ENCODE measurements around the gene TCHH. TPM values are rescaled to one million over a fixed set of nuclear protein-coding genes. Genes with fewer than 3 reads are reported as not detected.
"Not testable (repeated sequence)": the region's sequence is repeated elsewhere in the genome, so short reads cannot be mapped to it uniquely, and the experiment has no call there.

The TCHH gene
- total RNA-seq, 2 experiments from 2014 or later: 0.08 TPM; not detected in 1

DNA sequence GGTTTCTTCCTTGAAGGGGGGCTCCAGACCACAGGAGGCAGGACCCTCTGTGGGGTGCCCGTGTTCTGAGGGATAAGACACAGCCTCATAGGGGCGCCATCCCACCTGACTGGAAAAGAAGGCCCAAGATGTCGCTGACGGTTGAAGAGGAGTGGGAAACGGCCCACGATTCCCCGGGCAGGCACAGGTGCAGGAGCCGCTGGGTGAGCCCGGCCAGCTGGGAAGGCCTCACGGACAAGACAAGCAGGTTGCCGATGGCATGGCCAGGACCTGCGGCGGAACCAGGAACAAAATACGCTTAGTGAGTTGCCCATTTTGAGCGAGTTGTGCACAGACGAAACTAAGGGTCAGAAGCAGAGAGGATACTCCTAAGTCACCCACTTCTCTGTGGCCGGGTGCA lies 34.8 kb downstream of the TCHH start:
- H3K27ac Mint-ChIP-seq; ATAC-seq; POLR2A ChIA-PET; H3K4me3 Mint-ChIP-seq; H3K36me3 Mint-ChIP-seq (ENCODE audit: low read depth); DNase-seq; H3K9me3 Mint-ChIP-seq (ENCODE audit: insufficient read depth); H3K4me1 Mint-ChIP-seq (ENCODE audit: low read depth); CTCF ChIA-PET: not testable (repeated sequence)
- H3K27me3 Mint-ChIP-seq (ENCODE audit: low read depth): peaks cover 11% of the 10 kb centered on the region

DNA sequence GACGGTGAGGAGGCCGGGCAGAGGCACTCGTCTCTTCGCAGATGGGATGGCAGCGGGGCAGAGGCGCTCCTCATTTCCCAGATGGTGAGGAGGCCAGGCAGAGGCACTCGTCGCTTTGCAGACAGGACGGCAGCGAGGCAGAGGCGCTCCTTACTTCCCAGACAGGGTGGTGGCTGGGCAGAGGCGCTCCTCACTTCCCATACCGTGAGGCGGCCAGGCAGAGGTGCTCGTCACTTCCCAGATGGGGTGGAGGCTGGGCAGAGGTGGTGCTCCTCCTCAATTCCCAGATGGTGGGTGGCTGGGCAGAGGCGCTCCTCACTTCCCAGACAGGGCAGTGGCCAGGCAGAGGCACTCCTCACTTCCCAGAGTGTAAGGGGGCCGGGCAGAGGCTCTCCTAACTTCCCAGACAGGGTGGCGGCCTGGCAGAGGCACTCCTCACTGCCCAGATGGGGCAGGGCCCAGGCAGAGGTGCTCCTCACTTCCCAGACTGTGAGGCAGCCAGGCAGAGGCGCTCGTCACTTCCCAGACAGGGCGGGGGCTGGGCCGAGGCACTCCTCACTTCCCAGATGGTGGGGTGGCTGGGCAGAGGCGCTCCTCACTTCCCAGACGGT lies 36.3 kb downstream of the TCHH start:
- Mint-ChIP-seq H3K36me3 (ENCODE audit: low read depth) (no peaks in the 10 kb centered on the region), H3K4me3 (no peak overlapping the region), H3K27me3 (ENCODE audit: low read depth) (peaks cover 15% of the 10 kb centered on the region), H3K27ac (no peak overlapping the region), H3K4me1 (ENCODE audit: low read depth) (no peaks in the 10 kb centered on the region), H3K9me3 (ENCODE audit: insufficient read depth) (no peaks in the 10 kb centered on the region)
- ChIA-PET POLR2A (no interaction called here), CTCF (no interaction called here)
- no peak for ATAC-seq
- no peak for DNase-seq

DNA sequence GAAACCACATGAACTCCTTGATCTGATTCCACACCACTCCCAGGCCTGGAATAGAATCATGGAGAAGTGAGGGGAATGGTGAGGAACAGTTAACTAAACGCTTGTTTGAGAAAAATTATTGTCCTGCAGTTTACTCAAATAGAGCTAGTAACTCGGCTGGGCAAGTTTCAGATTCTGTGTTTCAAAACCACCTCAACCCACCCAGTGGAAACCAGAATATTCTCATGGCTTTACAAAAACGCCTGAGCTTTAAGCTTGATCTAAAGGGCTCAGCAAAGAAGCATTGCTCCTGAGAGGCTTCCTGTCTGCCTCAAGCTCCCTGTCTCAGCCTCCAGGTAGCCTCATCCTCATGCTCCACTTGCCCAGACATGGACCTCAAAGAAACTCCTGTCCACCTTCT lies 42.9 kb downstream of the TCHH start:
- DNase-seq (no peak), ATAC-seq (no peak)
- POLR2A ChIA-PET: no interaction called here
- Mint-ChIP-seq H3K36me3 (ENCODE audit: low read depth) (no peaks in the 10 kb centered on the region), H3K27ac (no peak overlapping the region), H3K9me3 (ENCODE audit: insufficient read depth) (no peaks in the 10 kb centered on the region), H3K27me3 (ENCODE audit: low read depth) (peaks cover 38% of the 10 kb centered on the region), H3K4me1 (ENCODE audit: low read depth) (no peaks in the 10 kb centered on the region), H3K4me3 (no peak overlapping the region)
- CTCF ChIA-PET: no interaction called here

DNA sequence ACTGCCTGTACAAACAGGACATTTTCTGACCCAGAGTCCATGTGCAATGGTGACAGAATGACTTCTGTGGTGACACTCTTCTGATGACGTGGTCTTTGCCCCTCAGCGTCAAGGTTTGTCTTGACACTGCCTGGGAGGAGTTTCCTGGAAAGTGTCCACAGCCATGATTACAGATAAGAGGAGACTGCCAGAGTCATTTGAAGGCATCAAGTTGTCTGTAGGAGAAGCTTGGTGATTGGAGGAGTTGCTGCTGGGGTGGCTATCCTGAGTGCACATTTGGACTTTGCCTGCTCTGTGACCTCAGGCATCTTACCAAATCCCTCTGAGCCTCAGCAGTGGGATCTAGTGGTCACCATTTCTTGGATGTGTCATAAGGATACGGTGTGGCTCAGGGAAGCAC lies 44.1 kb downstream of the TCHH start:
- Mint-ChIP-seq H3K9me3 (ENCODE audit: insufficient read depth) (no peaks in the 10 kb centered on the region), H3K4me1 (ENCODE audit: low read depth) (no peaks in the 10 kb centered on the region), H3K36me3 (ENCODE audit: low read depth) (no peaks in the 10 kb centered on the region), H3K27ac (no peak overlapping the region), H3K4me3 (no peak overlapping the region), H3K27me3 (ENCODE audit: low read depth) (peaks cover 42% of the 10 kb centered on the region)
- ChIA-PET POLR2A (interaction anchor here (0.8 kb wide), 1 partner anchor 103 kb away, joined by 3 read pairs; no protein-coding TSS in a partner anchor), CTCF (no interaction called here)
- no peak for ATAC-seq
- DNase-seq: no peak

DNA sequence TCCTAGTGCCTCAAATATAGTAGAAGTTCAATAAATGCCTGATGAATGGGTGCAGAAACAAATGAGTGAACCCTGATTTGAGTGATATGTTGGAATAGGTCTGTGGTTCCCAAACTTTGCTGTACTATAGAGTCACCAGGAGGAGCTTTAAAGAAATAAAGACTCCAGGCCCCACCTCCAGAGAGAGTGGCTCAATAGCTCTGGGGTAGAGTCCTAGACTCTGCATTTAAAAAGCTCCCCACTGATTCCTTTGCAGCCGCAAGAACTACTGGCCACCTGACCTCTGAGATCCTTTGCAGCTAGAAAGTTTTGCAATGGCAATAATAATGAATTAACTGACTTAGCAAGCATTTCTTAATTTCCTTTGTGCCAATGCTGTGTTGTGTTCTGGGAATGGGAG lies 47.3 kb downstream of the TCHH start:
- no peak for ATAC-seq
- ChIA-PET CTCF (interaction anchor here (0.9 to 1.5 kb wide), 4 partner anchors 15 to 391 kb away, joined by 3 to 5 read pairs (median 4); no protein-coding TSS in a partner anchor), POLR2A (no interaction called here)
- H3K4me1 Mint-ChIP-seq (ENCODE audit: low read depth): no peaks in the 10 kb centered on the region
- H3K9me3 Mint-ChIP-seq (ENCODE audit: insufficient read depth): no peaks in the 10 kb centered on the region
- H3K36me3 Mint-ChIP-seq (ENCODE audit: low read depth): no peaks in the 10 kb centered on the region
- peaks cover 40% of the 10 kb centered on the region for H3K27me3 Mint-ChIP-seq (ENCODE audit: low read depth)
- no peak overlapping the region for H3K27ac Mint-ChIP-seq
- no peak overlapping the region for H3K4me3 Mint-ChIP-seq
- no peak for DNase-seq

- Mint-ChIP-seq H3K27ac (no peak overlapping the region), H3K4me3 (no peak overlapping the region), H3K9me3 (ENCODE audit: insufficient read depth) (no peaks in the 10 kb centered on the region), H3K27me3 (ENCODE audit: low read depth) (peaks cover 40% of the 10 kb centered on the region), H3K4me1 (ENCODE audit: low read depth) (no peaks in the 10 kb centered on the region), H3K36me3 (ENCODE audit: low read depth) (no peaks in the 10 kb centered on the region)
- CTCF ChIA-PET: no interaction called here
- ATAC-seq: no peak
- POLR2A ChIA-PET: no interaction called here
- DNase-seq: no peak
These were observed 48.1 kb downstream of the TCHH start for GRCh38 chr1:152067150-152067549.

DNA sequence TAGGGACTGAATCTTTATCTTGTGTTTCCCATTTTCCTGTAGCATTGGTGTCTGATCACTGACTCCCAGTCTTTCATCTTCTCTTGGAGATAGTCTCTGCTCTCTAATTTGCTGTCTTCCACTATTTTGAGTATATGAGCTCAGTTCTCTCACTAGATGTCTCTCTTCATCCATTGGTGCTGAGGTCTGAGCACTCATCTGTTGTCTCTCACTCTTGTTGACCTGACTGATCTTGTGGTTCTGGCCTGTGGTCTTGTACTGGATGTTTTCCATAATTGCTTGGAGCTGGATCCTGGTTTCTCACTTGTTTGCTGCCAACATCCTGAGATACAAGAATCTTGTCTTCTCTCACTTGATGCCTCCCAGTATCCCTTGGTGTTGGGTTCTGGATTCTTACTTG lies 53.3 kb downstream of the TCHH start:
- Mint-ChIP-seq H3K4me3 (no peak overlapping the region), H3K4me1 (ENCODE audit: low read depth) (no peaks in the 10 kb centered on the region), H3K36me3 (ENCODE audit: low read depth) (no peaks in the 10 kb centered on the region), H3K27me3 (ENCODE audit: low read depth) (peaks cover 24% of the 10 kb centered on the region), H3K9me3 (ENCODE audit: insufficient read depth) (no peaks in the 10 kb centered on the region), H3K27ac (no peak overlapping the region)
- POLR2A ChIA-PET: no interaction called here
- CTCF ChIA-PET: interaction anchor here (0.9 kb wide), 1 partner anchor 119 kb away, joined by 3 read pairs; no protein-coding TSS in a partner anchor
- DNase-seq (no peak), ATAC-seq (no peak)

Other genes with a start within 250 kb of the TCHH start
- gene THEM4, start 205.9 kb downstream of the TCHH start, total RNA-seq: 10 to 100 TPM; 29.8 to 31.7 TPM
- 100 to 1,000 TPM; 540 to 571 TPM for gene S100A10, start 121.6 kb downstream of the TCHH start, total RNA-seq
- 100 to 1,000 TPM; 269 to 293 TPM for gene S100A11, start 78.4 kb downstream of the TCHH start, total RNA-seq
- gene TCHHL1, start 26.4 kb downstream of the TCHH start, total RNA-seq: not detected
- gene RPTN, start 43.8 kb upstream of the TCHH start, total RNA-seq: not detected
- gene HRNR, start 108.7 kb upstream of the TCHH start, total RNA-seq: not detected
- not detected for gene FLG, start 209.8 kb upstream of the TCHH start, total RNA-seq
- not detected for gene FLG2, start 244.6 kb upstream of the TCHH start, total RNA-seq